Mesenchymal stem cell (in vitro differentiated cells and primary cell): ENCODE measurements around the gene REG1A.

ENCODE experiments used
- DNase-seq: peaks from one replicate; pipeline ENCODE4 v3.0.0-alpha.2; 2013
- H2AFZ ChIP-seq: one replicate; pipeline ENCODE4 v1.6.1; 2013; ENCODE audit warnings: low read depth, mild to moderate bottlenecking, control low read depth, inconsistent platforms, low read length, moderate library complexity
- H2AK5ac ChIP-seq: 2 replicates; pipeline ENCODE4 v1.6.1; 2013; ENCODE audit warnings: low read length, moderate library complexity, mild to moderate bottlenecking, inconsistent platforms; ENCODE audit not compliant: severe bottlenecking
- H2BK120ac ChIP-seq: one replicate; pipeline ENCODE4 v1.6.1; 2013; ENCODE audit warnings: low read depth, mild to moderate bottlenecking, inconsistent platforms, low read length, moderate library complexity
- H2BK12ac ChIP-seq, 2 experiments: one replicate each; pipeline ENCODE4 v1.6.1; 2013; ENCODE audit warnings: inconsistent platforms in 2 of 2, low read length in 2 of 2, mild to moderate bottlenecking in 2 of 2, moderate library complexity in 2 of 2, control low read depth in 1 of 2
- H2BK15ac ChIP-seq: one replicate; pipeline ENCODE4 v1.6.1; 2013; ENCODE audit warnings: mild to moderate bottlenecking, low read depth, inconsistent platforms; ENCODE audit not compliant: poor library complexity, severe bottlenecking
- H2BK5ac ChIP-seq: 2 replicates; pipeline ENCODE4 v1.6.1; 2013; ENCODE audit warnings: low read depth, mild to moderate bottlenecking, low read length, control low read depth, inconsistent platforms; ENCODE audit not compliant: poor library complexity, severe bottlenecking
- H3K14ac ChIP-seq, 2 experiments: one replicate each; pipeline ENCODE4 v1.6.1; 2013; ENCODE audit warnings: inconsistent platforms in 2 of 2, low read length in 2 of 2, control low read depth in 1 of 2, mild to moderate bottlenecking in 1 of 2, moderate library complexity in 1 of 2
- H3K18ac ChIP-seq, 2 experiments: one replicate each; pipeline ENCODE4 v1.6.1; 2013; ENCODE audit warnings: inconsistent platforms in 2 of 2, low read length in 2 of 2, control low read depth in 1 of 2, low read depth in 1 of 2, mild to moderate bottlenecking in 1 of 2
- H3K23ac ChIP-seq, 2 experiments: one replicate each; pipeline ENCODE4 v1.6.1; 2013; ENCODE audit warnings: inconsistent platforms in 2 of 2, low read length in 2 of 2, mild to moderate bottlenecking in 2 of 2, moderate library complexity in 2 of 2, control low read depth in 1 of 2
- H3K27ac ChIP-seq: 2 replicates; pipeline ENCODE4 v1.5.1; 2013; ENCODE audit warnings: mild to moderate bottlenecking, moderate library complexity, low read length, control low read depth, inconsistent platforms; ENCODE audit not compliant: poor library complexity, severe bottlenecking
- H3K27me3 ChIP-seq, 2 experiments: 2 replicates each; pipeline versions ENCODE4 v1.6.1 to v1.7.0; 2013; ENCODE audit warnings: low read length in 2 of 2, mild to moderate bottlenecking in 2 of 2, moderate library complexity in 2 of 2, control low read depth in 1 of 2, inconsistent platforms in 1 of 2; ENCODE audit not compliant: control insufficient read depth in 1 of 2, insufficient read depth in 1 of 2
- H3K36me3 ChIP-seq, 2 experiments: 2 replicates each; pipeline versions ENCODE4 v1.6.1 to v1.7.0; 2013; ENCODE audit warnings: low read length in 2 of 2, control low read depth in 1 of 2, inconsistent platforms in 1 of 2, low read depth in 1 of 2, mild to moderate bottlenecking in 1 of 2; ENCODE audit not compliant: insufficient read depth in 2 of 2, control insufficient read depth in 1 of 2
- H3K4ac ChIP-seq, 2 experiments: one replicate each; pipeline ENCODE4 v1.6.1; 2013; ENCODE audit warnings: inconsistent platforms in 2 of 2, low read length in 2 of 2, mild to moderate bottlenecking in 2 of 2, moderate library complexity in 2 of 2, control low read depth in 1 of 2, low read depth in 1 of 2
- H3K4me1 ChIP-seq: 2 replicates; pipeline ENCODE4 v1.6.1; 2013; ENCODE audit warnings: low read depth, low read length, control low read depth; ENCODE audit not compliant: control insufficient read depth, insufficient read depth
- H3K4me2 ChIP-seq: 2 replicates; pipeline ENCODE4 v1.6.1; 2013; ENCODE audit warnings: low read length, mild to moderate bottlenecking, inconsistent platforms; ENCODE audit not compliant: poor library complexity, severe bottlenecking
- H3K4me3 ChIP-seq, 2 experiments: 2 replicates each; pipeline versions ENCODE4 v1.5.1 to v1.7.0; 2013; ENCODE audit warnings: low read length in 2 of 2, mild to moderate bottlenecking in 2 of 2, control low read depth in 1 of 2, low read depth in 1 of 2; ENCODE audit not compliant: insufficient read depth in 1 of 2
- H3K79me1 ChIP-seq: replicated peaks from 2 replicates; pipeline ENCODE4 v1.6.1; 2013; ENCODE audit warnings: mild to moderate bottlenecking, control low read depth, low read length, inconsistent platforms; ENCODE audit not compliant: poor library complexity, severe bottlenecking
- H3K9ac ChIP-seq: 2 replicates; pipeline ENCODE4 v1.7.0; 2013; ENCODE audit warnings: mild to moderate bottlenecking, low read length, moderate library complexity
- H3K9me3 ChIP-seq: 2 replicates; pipeline ENCODE4 v1.7.0; 2013; ENCODE audit warnings: mild to moderate bottlenecking, low read length; ENCODE audit not compliant: control insufficient read depth
- H4K8ac ChIP-seq: one replicate; pipeline ENCODE4 v1.6.1; 2013; ENCODE audit warnings: inconsistent platforms, mild to moderate bottlenecking, low read length, moderate library complexity
- H4K91ac ChIP-seq: one replicate; pipeline ENCODE4 v1.6.1; 2013; ENCODE audit warnings: mild to moderate bottlenecking, low read length, inconsistent platforms
- WGBS: methylation state at CpG from one replicate; pipeline ENCODE4 v1.1.7; 2013; ENCODE audit warnings: mixed read lengths; 5-methylcytosine and 5-hydroxymethylcytosine counted together

REG1A gene

GRCh38 chr2:79090693-79091092 is 29.6 kb upstream of the REG1A start:
- no peak overlapping the region for H2AFZ ChIP-seq
- H4K8ac ChIP-seq, result no peak overlapping the region
- no peaks in the 10 kb centered on the region for H3K79me1 ChIP-seq
- no peak overlapping the region for H2BK120ac ChIP-seq
- H2BK12ac ChIP-seq, result no peak overlapping the region
- H3K9ac ChIP-seq, result no peak overlapping the region
- no peaks in the 10 kb centered on the region for H3K4me1 ChIP-seq
- WGBS, result 89% methylated on average over 4 of the region's 4 CpGs
- no peak overlapping the region for H3K4me2 ChIP-seq
- H3K4me3 ChIP-seq, result no peak overlapping the region
- no peak overlapping the region for H3K14ac ChIP-seq
- H3K18ac ChIP-seq, result no peak overlapping the region
- no peak overlapping the region for H3K27ac ChIP-seq
- H3K27me3 ChIP-seq, result no peaks in the 10 kb centered on the region
- no peak overlapping the region for H3K4ac ChIP-seq
- no peak overlapping the region for H4K91ac ChIP-seq
- no peaks in the 10 kb centered on the region for H3K9me3 ChIP-seq
- no peak overlapping the region for H3K23ac ChIP-seq
- no peak overlapping the region for H2AK5ac ChIP-seq
- DNase-seq, result no peak
- H2BK15ac ChIP-seq, result no peak overlapping the region
- no peaks in the 10 kb centered on the region for H3K36me3 ChIP-seq
- H2BK5ac ChIP-seq, result no peak overlapping the region

GRCh38 chr2:79097843-79098242 is 22.4 kb upstream of the REG1A start:
- H2BK12ac ChIP-seq, result no peak overlapping the region
- H4K8ac ChIP-seq, result no peak overlapping the region
- H3K27me3 ChIP-seq, result no peaks in the 10 kb centered on the region
- no peak overlapping the region for H3K9ac ChIP-seq
- no peak overlapping the region for H2AFZ ChIP-seq
- no peak overlapping the region for H2BK120ac ChIP-seq
- H3K18ac ChIP-seq, result no peak overlapping the region
- H3K36me3 ChIP-seq, result no peaks in the 10 kb centered on the region
- no peak overlapping the region for H3K4ac ChIP-seq
- no peak overlapping the region for H3K4me3 ChIP-seq
- 75% methylated on average over 6 of the region's 6 CpGs for WGBS
- peaks cover 17% of the 10 kb centered on the region for H3K9me3 ChIP-seq
- H2BK5ac ChIP-seq, result no peak overlapping the region
- no peak for DNase-seq
- H3K79me1 ChIP-seq, result no peaks in the 10 kb centered on the region
- no peak overlapping the region for H3K4me2 ChIP-seq
- no peak overlapping the region for H3K14ac ChIP-seq
- H3K4me1 ChIP-seq, result no peaks in the 10 kb centered on the region
- no peak overlapping the region for H4K91ac ChIP-seq
- H2BK15ac ChIP-seq, result no peak overlapping the region
- no peak overlapping the region for H2AK5ac ChIP-seq
- no peak overlapping the region for H3K23ac ChIP-seq
- H3K27ac ChIP-seq, result no peak overlapping the region

- Histone ChIP-seq H3K9ac (no peak overlapping the region), H3K27ac (no peak overlapping the region), H2BK120ac (no peak overlapping the region), H4K91ac (no peak overlapping the region), H3K4me2 (no peak overlapping the region), H3K27me3 (no peaks in the 10 kb centered on the region), H3K79me1 (no peaks in the 10 kb centered on the region), H4K8ac (no peak overlapping the region), H3K36me3 (no peaks in the 10 kb centered on the region), H2BK15ac (no peak overlapping the region), H3K23ac (no peak overlapping the region), H3K9me3 (peaks cover 17% of the 10 kb centered on the region), H3K4me1 (no peaks in the 10 kb centered on the region), H3K14ac (no peak overlapping the region), H3K4me3 (no peak overlapping the region), H2AFZ (no peak overlapping the region), H2AK5ac (no peak overlapping the region), H3K18ac (no peak overlapping the region), H3K4ac (no peak overlapping the region), H2BK12ac (no peak overlapping the region), H2BK5ac (no peak overlapping the region)
- 64% methylated on average over 7 of the region's 7 CpGs for WGBS
- no peak for DNase-seq
These were observed 21.1 kb upstream of the REG1A start for GRCh38 chr2:79099140-79099686.

- no peak overlapping the region for H2BK15ac ChIP-seq
- H3K23ac ChIP-seq, result no peak overlapping the region
- no peak overlapping the region for H3K4ac ChIP-seq
- peaks cover 17% of the 10 kb centered on the region for H3K9me3 ChIP-seq
- H3K18ac ChIP-seq, result no peak overlapping the region
- no peak overlapping the region for H3K27ac ChIP-seq
- no peak overlapping the region for H3K14ac ChIP-seq
- H3K9ac ChIP-seq, result no peak overlapping the region
- no peak overlapping the region for H3K4me2 ChIP-seq
- no peak overlapping the region for H2BK5ac ChIP-seq
- no peak overlapping the region for H2AFZ ChIP-seq
- H2BK12ac ChIP-seq, result no peak overlapping the region
- no peak overlapping the region for H4K8ac ChIP-seq
- H4K91ac ChIP-seq, result no peak overlapping the region
- no peaks in the 10 kb centered on the region for H3K27me3 ChIP-seq
- DNase-seq, result no peak
- no peak overlapping the region for H3K4me3 ChIP-seq
- H3K4me1 ChIP-seq, result no peaks in the 10 kb centered on the region
- H2BK120ac ChIP-seq, result no peak overlapping the region
- no peaks in the 10 kb centered on the region for H3K36me3 ChIP-seq
- WGBS, result 92% methylated on average over 1 of the region's 1 CpG
- no peak overlapping the region for H2AK5ac ChIP-seq
- no peaks in the 10 kb centered on the region for H3K79me1 ChIP-seq
These were observed 20.0 kb upstream of the REG1A start for GRCh38 chr2:79100285-79100684.
